K562 (cell line): ENCODE data around the gene PRR11. TPM values are rescaled to one million over a fixed set of nuclear protein-coding genes. Genes with fewer than 3 reads are reported as not detected.

ENCODE experiments used
- CGGBP1 ChIP-seq: fragments of 250-450 bp; sonication (Bioruptor Pico); IDR thresholded peaks from 2 replicates; pipeline ENCODE4 v1.9.0; 2021; ENCODE audit warnings: mild to moderate bottlenecking
- CHD7 ChIP-seq: fragments of 200-600 bp; sonication (generic); IDR thresholded peaks from one replicate; pipeline ENCODE4 v1.6.1; 2012; ENCODE audit warnings: mild to moderate bottlenecking, low read depth, low read length, inconsistent platforms
- DMBX1 ChIP-seq: fragments of 250-450 bp; sonication (Bioruptor Pico); IDR thresholded peaks from 2 replicates; pipeline ENCODE4 v1.8.0; 2022; ENCODE audit warnings: inconsistent platforms, mild to moderate bottlenecking, moderate library complexity, borderline replicate concordance
- E2F8 ChIP-seq: fragments of 450-650 bp; IDR thresholded peaks from 2 replicates; pipeline ENCODE4 v1.7.1; 2018; ENCODE audit warnings: mild to moderate bottlenecking, low read depth; ENCODE audit not compliant: partially characterized antibody
- ETV1 ChIP-seq: fragments of 450-650 bp; conservative IDR thresholded peaks from 2 replicates; pipeline ENCODE4 v1.6.1; 2016; ENCODE audit warnings: missing genetic modification characterization, control low read depth, low read depth, missing compliant biosample characterization
- POLR2A ChIP-seq: fragments of 450-650 bp; conservative IDR thresholded peaks from 2 replicates; pipeline ENCODE4 v1.6.1; 2016
- RBM17 ChIP-seq: fragments of 200-400 bp; formaldehyde crosslinking; IDR thresholded peaks from 2 replicates; pipeline ENCODE4 v1.6.1; 2017; ENCODE audit warnings: low read depth, mild to moderate bottlenecking, low read length, borderline replicate concordance
- RUNX1 ChIP-seq: sonication (generic); IDR thresholded peaks from 2 replicates; pipeline ENCODE4 v1.6.1; 2016; ENCODE audit warnings: antibody characterized with exemption, low read depth
- STAT5B ChIP-seq: fragments of 250-450 bp; sonication (Bioruptor Pico); IDR thresholded peaks from 2 replicates; pipeline ENCODE4 v1.8.0; 2021; ENCODE audit warnings: mild to moderate bottlenecking, inconsistent platforms
- ZFP30 ChIP-seq: fragments of 250-450 bp; sonication (Bioruptor Pico); IDR thresholded peaks from 2 replicates; pipeline ENCODE4 v1.8.0; 2022; ENCODE audit warnings: moderate library complexity, mild to moderate bottlenecking, inconsistent platforms, borderline replicate concordance
- ZKSCAN3 ChIP-seq: fragments of 250-450 bp; sonication (Bioruptor Pico); IDR thresholded peaks from 2 replicates; pipeline ENCODE4 v1.4.0; 2020
- ZNF77 ChIP-seq: fragments of 250-450 bp; sonication (Bioruptor Pico); IDR thresholded peaks from 2 replicates; pipeline ENCODE4 v1.5.0; 2020
- polyA plus RNA-seq, 8 experiments: library from polyadenylated mRNA; depleted of rRNA in 4 of 8; stranded (reverse) in 5 of 8; unstranded in 3 of 8; fragments of >200 nt; fragmentation: Nextera tagmentation in 2 of 8; fragmentation: Illumina TruSeq in 1 of 8; extraction: Ambion mirVana in 2 of 8; extraction: Trizol in 1 of 8; gene quantifications; 2 replicates each; pipeline versions ENCODE4 v1.2.1 to v1.2.3, GENCODE V29; 2011 to 2014; ENCODE audit warnings: inconsistent platforms in 1 of 8, missing spikeins in 1 of 8
- total RNA-seq, 7 experiments: library from RNA; depleted of rRNA in 6 of 7; stranded (reverse); fragments of >200 nt in 6 of 7; fragmentation: Illumina TruSeq in 2 of 7; extraction: Trizol in 2 of 7; gene quantifications; 2 replicates each; pipeline versions ENCODE4 v1.2.1 to v1.2.3, GENCODE V29; 2011 to 2021; ENCODE audit warnings: low replicate concordance in 1 of 7

PRR11 gene
- total and polyA plus RNA-seq, 9 of the 15 experiments (the other 6 are each of a cell fraction or from before 2014, with no cell fraction given): 13.3 to 75.2 (median 46.4) TPM

GRCh38 chr17:59154292-59154720 is 1.2 kb upstream of the PRR11 start (continued):
- TF ChIP-seq CHD7: no peak
- no peak for TF ChIP-seq ZFP30
- no peak; the same call in 1 of the 2 replicates for TF ChIP-seq DMBX1
- TF ChIP-seq ETV1 (tag): peak; percentile 13; the same call in 1 of the 2 replicates
- TF ChIP-seq STAT5B (CRISPR knock-in tag): no peak
- no peak for TF ChIP-seq CGGBP1 (CRISPR knock-in tag)
- TF ChIP-seq RUNX1: no peak
- TF ChIP-seq POLR2A: no peak
- TF ChIP-seq ZNF77 (CRISPR knock-in tag): no peak
- TF ChIP-seq ZKSCAN3 (CRISPR knock-in tag): no peak
- TF ChIP-seq RBM17: no peak
- TF ChIP-seq E2F8: no peak
